Hepatocyte (in vitro differentiated cells): Measurements from ENCODE around the gene SLMAP. TPM values are rescaled to one million over a fixed set of nuclear protein-coding genes. Genes with fewer than 3 reads are reported as not detected.

Source experiments
- DNase-seq: peaks from one replicate; pipeline ENCODE4 v3.0.0-alpha.2; 2016; ENCODE audit warnings: low spot score
- H2AFZ ChIP-seq: fragments of 200-600 bp; sonication (generic); 2 replicates; pipeline ENCODE4 v1.6.0; 2016; ENCODE audit warnings: antibody characterized with exemption, mild to moderate bottlenecking
- H3K27ac ChIP-seq: fragments of 200-600 bp; sonication (generic); 2 replicates; pipeline ENCODE4 v1.5.1; 2016; ENCODE audit warnings: mild to moderate bottlenecking
- H3K27me3 ChIP-seq: fragments of 200-600 bp; sonication (generic); 2 replicates; pipeline ENCODE4 v1.6.1; 2016
- H3K36me3 ChIP-seq: fragments of 200-600 bp; sonication (generic); replicated peaks from 2 replicates; pipeline ENCODE4 v1.5.1; 2016; ENCODE audit warnings: low read depth; ENCODE audit not compliant: insufficient read depth
- H3K4me1 ChIP-seq: fragments of 200-600 bp; sonication (generic); 2 replicates; pipeline ENCODE4 v1.5.1; 2016; ENCODE audit warnings: mild to moderate bottlenecking, moderate library complexity; ENCODE audit not compliant: insufficient read depth
- H3K4me2 ChIP-seq: fragments of 200-600 bp; sonication (generic); 2 replicates; pipeline ENCODE4 v1.6.0; 2016
- H3K4me3 ChIP-seq: fragments of 200-600 bp; sonication (generic); 2 replicates; pipeline ENCODE4 v1.5.1; 2016; ENCODE audit warnings: mild to moderate bottlenecking
- H3K79me2 ChIP-seq: fragments of 200-600 bp; sonication (generic); 2 replicates; pipeline ENCODE4 v1.6.0; 2017; ENCODE audit warnings: mild to moderate bottlenecking
- H3K9me2 ChIP-seq: fragments of 200-600 bp; sonication (generic); replicated peaks from 2 replicates; pipeline ENCODE4 v1.6.0; 2017; ENCODE audit warnings: mild to moderate bottlenecking; ENCODE audit not compliant: insufficient read depth
- H3K9me3 ChIP-seq: fragments of 200-600 bp; sonication (generic); 2 replicates; pipeline ENCODE4 v1.5.1; 2016; ENCODE audit warnings: low read depth, mild to moderate bottlenecking
- H4K20me1 ChIP-seq: fragments of 200-600 bp; sonication (generic); 2 replicates; pipeline ENCODE4 v1.6.0; 2016; ENCODE audit warnings: mild to moderate bottlenecking; ENCODE audit not compliant: insufficient read depth, poor library complexity, severe bottlenecking
- CTCF ChIP-seq: fragments of 200-600 bp; sonication (generic); IDR thresholded peaks from 2 replicates; pipeline ENCODE4 v1.5.1; 2016; ENCODE audit warnings: antibody characterized with exemption, mild to moderate bottlenecking; ENCODE audit not compliant: poor library complexity
- EZH2 ChIP-seq: fragments of 200-600 bp; sonication (generic); IDR thresholded peaks from 2 replicates; pipeline ENCODE4 v1.6.1; 2016; ENCODE audit warnings: antibody characterized with exemption, mild to moderate bottlenecking, borderline replicate concordance
- EZH2phosphoT487 ChIP-seq: fragments of 200-600 bp; sonication (generic); IDR thresholded peaks from one replicate; pipeline ENCODE4 v1.6.1; 2018; ENCODE audit warnings: antibody characterized with exemption, mild to moderate bottlenecking, low read depth, moderate library complexity; ENCODE audit not compliant: unreplicated experiment, severe bottlenecking
- WGBS: methylation state at CpG from one replicate; pipeline ENCODE4 v1.1.6; 2016; ENCODE audit warnings: low lambda C conversion rate; ENCODE audit errors: missing lambda C conversion rate; 5-methylcytosine and 5-hydroxymethylcytosine counted together
- polyA plus RNA-seq: library from polyadenylated mRNA; unstranded; fragments of >200 nt; fragmentation: Nextera tagmentation; extraction: Ambion mirVana; gene quantifications from 2 replicates; pipeline ENCODE4 v1.2.1, GENCODE V29; 2016
- total RNA-seq: library from RNA; depleted of rRNA; stranded (reverse); fragments of >200 nt; gene quantifications from 2 replicates; pipeline ENCODE4 v1.2.3, GENCODE V29; 2014

Gene SLMAP
- total and polyA plus RNA-seq, 2 experiments from 2014 or later = 22.8 to 46.0 TPM

GRCh38 chr3:57738391-57738790 lies 17.7 kb upstream of the SLMAP start:
- H3K9me2 ChIP-seq = no peaks in the 10 kb centered on the region
- no peaks in the 10 kb centered on the region for H3K36me3 ChIP-seq
- no peaks in the 10 kb centered on the region for H3K4me1 ChIP-seq
- 65% methylated on average over 5 of the region's 5 CpGs for WGBS
- no peaks in the 10 kb centered on the region for H3K9me3 ChIP-seq
- H3K4me3 ChIP-seq = no peak overlapping the region
- no peaks in the 10 kb centered on the region for H4K20me1 ChIP-seq
- no peaks in the 10 kb centered on the region for H3K27me3 ChIP-seq
- no peak for DNase-seq
- TF ChIP-seq EZH2phosphoT487 (no peak), CTCF (no peak), EZH2 (no peak)
- H3K27ac ChIP-seq = no peak overlapping the region
- no peak overlapping the region for H2AFZ ChIP-seq
- no peak overlapping the region for H3K4me2 ChIP-seq
- H3K79me2 ChIP-seq = no peaks in the 10 kb centered on the region

- no peaks in the 10 kb centered on the region for H3K36me3 ChIP-seq
- H3K4me1 ChIP-seq = no peaks in the 10 kb centered on the region
- no peak overlapping the region for H2AFZ ChIP-seq
- H3K79me2 ChIP-seq = no peaks in the 10 kb centered on the region
- H3K27me3 ChIP-seq = no peaks in the 10 kb centered on the region
- no peaks in the 10 kb centered on the region for H3K9me3 ChIP-seq
- no peak overlapping the region for H3K4me3 ChIP-seq
- H4K20me1 ChIP-seq = no peaks in the 10 kb centered on the region
- H3K4me2 ChIP-seq = no peak overlapping the region
- no peak overlapping the region for H3K27ac ChIP-seq
- no peaks in the 10 kb centered on the region for H3K9me2 ChIP-seq
- DNase-seq = no peak
- 95% methylated on average over 5 of the region's 5 CpGs for WGBS
- no peak for TF ChIP-seq EZH2
- no peak for TF ChIP-seq EZH2phosphoT487
- no peak for TF ChIP-seq CTCF
These were observed 16.1 kb upstream of the SLMAP start for GRCh38 chr3:57740027-57740426.

- H3K4me3 ChIP-seq = no peak overlapping the region
- TF ChIP-seq EZH2phosphoT487 (no peak), EZH2 (no peak), CTCF (no peak)
These were observed 12.6 kb upstream of the SLMAP start for GRCh38 chr3:57743496-57743895.

GRCh38 chr3:57745101-57745500 lies 11.0 kb upstream of the SLMAP start:
- no peak for DNase-seq
- TF ChIP-seq EZH2 (no peak), CTCF (no peak)

More at GRCh38 chr3:57743496-57743895, 12.6 kb upstream of the SLMAP start:
- Histone ChIP-seq H3K36me3 (no peaks in the 10 kb centered on the region), H3K9me3 (no peaks in the 10 kb centered on the region), H3K27me3 (no peaks in the 10 kb centered on the region), H3K79me2 (no peaks in the 10 kb centered on the region), H3K9me2 (no peaks in the 10 kb centered on the region), H3K4me2 (no peak overlapping the region), H3K4me1 (no peaks in the 10 kb centered on the region), H2AFZ (no peak overlapping the region), H3K27ac (no peak overlapping the region), H4K20me1 (no peaks in the 10 kb centered on the region)
- WGBS = 70% methylated on average over 1 of the region's 1 CpG
- no peak for DNase-seq

More at GRCh38 chr3:57745101-57745500, 11.0 kb upstream of the SLMAP start:
- H3K79me2 ChIP-seq = no peaks in the 10 kb centered on the region
- no peak overlapping the region for H2AFZ ChIP-seq
- no peak overlapping the region for H3K27ac ChIP-seq
- 98% methylated on average over 3 of the region's 3 CpGs for WGBS
- H3K4me1 ChIP-seq = no peaks in the 10 kb centered on the region
- H3K4me3 ChIP-seq = no peak overlapping the region
- no peak overlapping the region for H3K4me2 ChIP-seq
- H3K9me2 ChIP-seq = no peaks in the 10 kb centered on the region
- H4K20me1 ChIP-seq = no peaks in the 10 kb centered on the region
- H3K36me3 ChIP-seq = no peaks in the 10 kb centered on the region
- no peaks in the 10 kb centered on the region for H3K9me3 ChIP-seq
- no peaks in the 10 kb centered on the region for H3K27me3 ChIP-seq
